IPS-NIHi7 (cell line): ENCODE data around the gene PDIA6.
A peak's percentile ranks its signal among the peaks of the same experiment; 100 is the strongest.
"Not testable (repeated sequence)": the region's sequence is repeated elsewhere in the genome, so short reads cannot be mapped to it uniquely, and the experiment has no call there.

Source experiments
- DNase-seq: peaks from one replicate; pipeline ENCODE4 v3.0.0; 2012; ENCODE audit warnings: mixed read lengths; ENCODE audit errors: extremely low spot score

PDIA6 gene

GRCh38 chr2:10780821-10781220 lies 31.8 kb downstream of the PDIA6 start:
- DNase-seq: not testable (repeated sequence)

GRCh38 chr2:10780491-10780820 lies 32.1 kb downstream of the PDIA6 start:
- no peak for DNase-seq

GRCh38 chr2:10779776-10780490 lies 32.7 kb downstream of the PDIA6 start:
- DNase-seq: no peak

GRCh38 chr2:10778724-10779115 lies 33.9 kb downstream of the PDIA6 start:
- no peak for DNase-seq

GRCh38 chr2:10777842-10778723 lies 34.5 kb downstream of the PDIA6 start:
- peak; percentile 10 for DNase-seq

- DNase-seq: no peak
Measured at GRCh38 chr2:10777111-10777841, 35.3 kb downstream of the PDIA6 start.

GRCh38 chr2:10776231-10776977 lies 36.2 kb downstream of the PDIA6 start:
- no peak for DNase-seq

GRCh38 chr2:10775831-10776230 lies 36.8 kb downstream of the PDIA6 start:
- no peak for DNase-seq

GRCh38 chr2:10775021-10775780 lies 37.4 kb downstream of the PDIA6 start:
- no peak for DNase-seq

GRCh38 chr2:10774394-10774793 lies 38.2 kb downstream of the PDIA6 start:
- DNase-seq: no peak

- no peak for DNase-seq
Measured at GRCh38 chr2:10773821-10774341, 38.7 kb downstream of the PDIA6 start.

GRCh38 chr2:10772868-10773215 lies 39.7 kb downstream of the PDIA6 start:
- DNase-seq: no peak

GRCh38 chr2:10772201-10772867 lies 40.3 kb downstream of the PDIA6 start:
- no peak for DNase-seq

GRCh38 chr2:10771786-10772185 lies 40.8 kb downstream of the PDIA6 start:
- no peak for DNase-seq

- DNase-seq: no peak
Measured at GRCh38 chr2:10770956-10771750, 41.4 kb downstream of the PDIA6 start.

- DNase-seq: no peak
Measured at GRCh38 chr2:10768063-10768507, 44.5 kb downstream of the PDIA6 start.

- no peak for DNase-seq
Measured at GRCh38 chr2:10765914-10766313, 46.7 kb downstream of the PDIA6 start.

- no peak for DNase-seq
Measured at GRCh38 chr2:10765461-10765860, 47.1 kb downstream of the PDIA6 start.

- no peak for DNase-seq
Measured at GRCh38 chr2:10764896-10765295, 47.7 kb downstream of the PDIA6 start.
